OCI-LY7 (cell line): ENCODE measurements around the gene CUBN.

Experiments used
- EZH2phosphoT487 ChIP-seq: fragments of 200-600 bp; sonication (generic); IDR thresholded peaks from 2 replicates; pipeline ENCODE4 v1.6.1; 2018; ENCODE audit warnings: low read depth, borderline replicate concordance, mild to moderate bottlenecking, mixed run types, antibody characterized with exemption, low read length, moderate library complexity, mixed read lengths
- TF ChIP-seq, protein P1 (sequence below): fragments of 200-600 bp; sonication (generic); conservative IDR thresholded peaks from 2 replicates; pipeline ENCODE4 v1.5.1; 2014; ENCODE audit warnings: mild to moderate bottlenecking, antibody characterized with exemption, low read length, moderate library complexity, mixed read lengths

DNA sequence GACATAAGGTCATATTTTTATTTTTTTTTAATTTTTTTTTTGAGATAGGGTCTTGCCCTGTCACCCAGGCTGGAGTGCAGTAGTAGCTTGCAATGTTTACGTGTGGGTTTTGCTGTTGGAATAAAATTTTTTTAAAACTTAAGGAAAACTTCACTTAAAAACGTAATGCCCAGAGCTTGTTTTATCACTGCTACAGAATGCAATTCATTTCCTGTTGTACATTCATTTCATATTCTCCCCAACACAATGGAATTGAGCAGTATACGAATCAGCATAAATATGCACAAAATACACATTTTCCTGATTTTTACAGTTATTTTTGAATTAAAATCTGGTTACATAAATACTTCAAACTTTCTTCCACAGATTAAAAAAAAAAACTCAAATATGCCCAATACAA, 352.7 kb downstream of the CUBN start:
- TF ChIP-seq, protein P1, sequence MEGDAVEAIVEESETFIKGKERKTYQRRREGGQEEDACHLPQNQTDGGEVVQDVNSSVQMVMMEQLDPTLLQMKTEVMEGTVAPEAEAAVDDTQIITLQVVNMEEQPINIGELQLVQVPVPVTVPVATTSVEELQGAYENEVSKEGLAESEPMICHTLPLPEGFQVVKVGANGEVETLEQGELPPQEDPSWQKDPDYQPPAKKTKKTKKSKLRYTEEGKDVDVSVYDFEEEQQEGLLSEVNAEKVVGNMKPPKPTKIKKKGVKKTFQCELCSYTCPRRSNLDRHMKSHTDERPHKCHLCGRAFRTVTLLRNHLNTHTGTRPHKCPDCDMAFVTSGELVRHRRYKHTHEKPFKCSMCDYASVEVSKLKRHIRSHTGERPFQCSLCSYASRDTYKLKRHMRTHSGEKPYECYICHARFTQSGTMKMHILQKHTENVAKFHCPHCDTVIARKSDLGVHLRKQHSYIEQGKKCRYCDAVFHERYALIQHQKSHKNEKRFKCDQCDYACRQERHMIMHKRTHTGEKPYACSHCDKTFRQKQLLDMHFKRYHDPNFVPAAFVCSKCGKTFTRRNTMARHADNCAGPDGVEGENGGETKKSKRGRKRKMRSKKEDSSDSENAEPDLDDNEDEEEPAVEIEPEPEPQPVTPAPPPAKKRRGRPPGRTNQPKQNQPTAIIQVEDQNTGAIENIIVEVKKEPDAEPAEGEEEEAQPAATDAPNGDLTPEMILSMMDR = no peak
- TF ChIP-seq EZH2phosphoT487 = no peak
